T-helper 2 cell treated with Interferon-gamma antibody and Interleukin-4, amounts not matched to agents 5 μg/mL and 100 μg/mL, for 36 hours (primary cell): Measurements from ENCODE around the gene MYOM3.
"Not testable (repeated sequence)": the region's sequence is repeated elsewhere in the genome, so short reads cannot be mapped to it uniquely, and the experiment has no call there.

Source experiments
- DNase-seq: peaks from one replicate; pipeline ENCODE4 v3.0.0; 2021; ENCODE audit warnings: low spot score
- H3K27ac Mint-ChIP-seq: one replicate; pipeline ENCODE4 v1.8.0; 2021; ENCODE audit warnings: mild to moderate bottlenecking, mixed read lengths
- H3K27me3 Mint-ChIP-seq: one replicate; pipeline ENCODE4 v1.8.0; 2021; ENCODE audit warnings: low read depth, mixed read lengths
- H3K36me3 Mint-ChIP-seq: one replicate; pipeline ENCODE4 v1.8.0; 2021; ENCODE audit warnings: low read depth, mixed read lengths
- H3K4me1 Mint-ChIP-seq: one replicate; pipeline ENCODE4 v1.8.0; 2021; ENCODE audit warnings: low read depth, mixed read lengths
- H3K4me3 Mint-ChIP-seq: one replicate; pipeline ENCODE4 v1.8.0; 2022; ENCODE audit warnings: mild to moderate bottlenecking, moderate library complexity, mixed read lengths
- H3K9me3 Mint-ChIP-seq: one replicate; pipeline ENCODE4 v1.8.0; 2021; ENCODE audit warnings: mixed read lengths

Gene MYOM3

GRCh38 chr1:24048205-24048869 is 63.6 kb downstream of the MYOM3 start:
- H3K27ac Mint-ChIP-seq: no peak overlapping the region
- H3K9me3 Mint-ChIP-seq: no peaks in the 10 kb centered on the region
- H3K36me3 Mint-ChIP-seq: no peaks in the 10 kb centered on the region
- no peak for DNase-seq
- H3K27me3 Mint-ChIP-seq: peaks cover 4% of the 10 kb centered on the region
- H3K4me1 Mint-ChIP-seq: no peaks in the 10 kb centered on the region
- no peak overlapping the region for H3K4me3 Mint-ChIP-seq

- Mint-ChIP-seq H3K27me3 (peaks cover 4% of the 10 kb centered on the region), H3K9me3 (no peaks in the 10 kb centered on the region), H3K36me3 (no peaks in the 10 kb centered on the region), H3K27ac (no peak overlapping the region), H3K4me3 (no peak overlapping the region), H3K4me1 (no peaks in the 10 kb centered on the region)
- DNase-seq: no peak
Measured at GRCh38 chr1:24047110-24047477, 64.8 kb downstream of the MYOM3 start.

GRCh38 chr1:24045771-24046170 is 66.2 kb downstream of the MYOM3 start:
- no peak for DNase-seq
- Mint-ChIP-seq H3K4me3 (no peak overlapping the region), H3K27me3 (no peaks in the 10 kb centered on the region), H3K27ac (no peak overlapping the region), H3K9me3 (no peaks in the 10 kb centered on the region), H3K4me1 (no peaks in the 10 kb centered on the region), H3K36me3 (no peaks in the 10 kb centered on the region)

- H3K27me3 Mint-ChIP-seq, H3K9me3 Mint-ChIP-seq, H3K27ac Mint-ChIP-seq, H3K4me1 Mint-ChIP-seq, DNase-seq, H3K36me3 Mint-ChIP-seq, H3K4me3 Mint-ChIP-seq: not testable (repeated sequence)
Measured at GRCh38 chr1:24044672-24045071, 67.3 kb downstream of the MYOM3 start.

GRCh38 chr1:24043345-24044032 is 68.4 kb downstream of the MYOM3 start:
- Mint-ChIP-seq H3K4me3 (no peak overlapping the region), H3K36me3 (no peaks in the 10 kb centered on the region), H3K27ac (no peak overlapping the region), H3K4me1 (no peaks in the 10 kb centered on the region), H3K9me3 (no peaks in the 10 kb centered on the region), H3K27me3 (no peaks in the 10 kb centered on the region)
- DNase-seq: no peak

GRCh38 chr1:24042315-24042714 is 69.6 kb downstream of the MYOM3 start:
- Mint-ChIP-seq H3K4me1 (no peaks in the 10 kb centered on the region), H3K27me3 (no peaks in the 10 kb centered on the region), H3K9me3 (no peaks in the 10 kb centered on the region), H3K36me3 (no peaks in the 10 kb centered on the region), H3K4me3 (no peak overlapping the region), H3K27ac (no peak overlapping the region)
- DNase-seq: no peak

GRCh38 chr1:24036088-24036487 is 75.8 kb downstream of the MYOM3 start:
- no peak for DNase-seq
- H3K36me3 Mint-ChIP-seq: no peaks in the 10 kb centered on the region
- no peak overlapping the region for H3K4me3 Mint-ChIP-seq
- H3K4me1 Mint-ChIP-seq: peaks cover 3% of the 10 kb centered on the region
- H3K27me3 Mint-ChIP-seq: peaks cover 9% of the 10 kb centered on the region
- H3K9me3 Mint-ChIP-seq: no peaks in the 10 kb centered on the region
- H3K27ac Mint-ChIP-seq: no peak overlapping the region

GRCh38 chr1:24032981-24033380 is 79.0 kb downstream of the MYOM3 start:
- peaks cover 3% of the 10 kb centered on the region for H3K4me1 Mint-ChIP-seq
- H3K27me3 Mint-ChIP-seq: peaks cover 13% of the 10 kb centered on the region
- H3K36me3 Mint-ChIP-seq: no peaks in the 10 kb centered on the region
- DNase-seq: no peak
- H3K9me3 Mint-ChIP-seq: no peaks in the 10 kb centered on the region
- no peak overlapping the region for H3K4me3 Mint-ChIP-seq
- H3K27ac Mint-ChIP-seq: no peak overlapping the region

- not testable (repeated sequence) for H3K4me1 Mint-ChIP-seq, H3K9me3 Mint-ChIP-seq, DNase-seq, H3K36me3 Mint-ChIP-seq, H3K27ac Mint-ChIP-seq, H3K27me3 Mint-ChIP-seq, H3K4me3 Mint-ChIP-seq
Measured at GRCh38 chr1:24030976-24031516, 80.9 kb downstream of the MYOM3 start.

- Mint-ChIP-seq H3K36me3 (no peaks in the 10 kb centered on the region), H3K27me3 (peaks cover 7% of the 10 kb centered on the region), H3K9me3 (no peaks in the 10 kb centered on the region), H3K4me3 (no peak overlapping the region), H3K4me1 (peaks cover under 1% of the 10 kb centered on the region), H3K27ac (no peak overlapping the region)
- no peak for DNase-seq
Measured at GRCh38 chr1:24027838-24028468, 84.0 kb downstream of the MYOM3 start.

GRCh38 chr1:24022581-24023361 is 89.2 kb downstream of the MYOM3 start:
- Mint-ChIP-seq H3K27me3 (peaks cover 3% of the 10 kb centered on the region), H3K9me3 (no peaks in the 10 kb centered on the region), H3K4me3 (no peak overlapping the region), H3K36me3 (no peaks in the 10 kb centered on the region), H3K4me1 (no peaks in the 10 kb centered on the region), H3K27ac (no peak overlapping the region)
- DNase-seq: no peak

- DNase-seq: no peak
- Mint-ChIP-seq H3K4me1 (no peaks in the 10 kb centered on the region), H3K27ac (no peak overlapping the region), H3K4me3 (no peak overlapping the region), H3K27me3 (peaks cover 3% of the 10 kb centered on the region), H3K36me3 (no peaks in the 10 kb centered on the region), H3K9me3 (no peaks in the 10 kb centered on the region)
Measured at GRCh38 chr1:24021403-24022266, 90.3 kb downstream of the MYOM3 start.

- H3K4me3 Mint-ChIP-seq: no peak overlapping the region
- no peaks in the 10 kb centered on the region for H3K9me3 Mint-ChIP-seq
- no peaks in the 10 kb centered on the region for H3K4me1 Mint-ChIP-seq
- H3K36me3 Mint-ChIP-seq: no peaks in the 10 kb centered on the region
- DNase-seq: no peak
- no peak overlapping the region for H3K27ac Mint-ChIP-seq
- H3K27me3 Mint-ChIP-seq: peaks cover 3% of the 10 kb centered on the region
Measured at GRCh38 chr1:24020470-24020869, 91.5 kb downstream of the MYOM3 start.
